ENCODE results near the gene PRDM16. TPM values are rescaled to one million over a fixed set of nuclear protein-coding genes. Genes with fewer than 3 reads are reported as not detected.

PRDM16 gene
- total RNA-seq, 1 experiment from 2014 or later, result 1.6 TPM

DNA sequence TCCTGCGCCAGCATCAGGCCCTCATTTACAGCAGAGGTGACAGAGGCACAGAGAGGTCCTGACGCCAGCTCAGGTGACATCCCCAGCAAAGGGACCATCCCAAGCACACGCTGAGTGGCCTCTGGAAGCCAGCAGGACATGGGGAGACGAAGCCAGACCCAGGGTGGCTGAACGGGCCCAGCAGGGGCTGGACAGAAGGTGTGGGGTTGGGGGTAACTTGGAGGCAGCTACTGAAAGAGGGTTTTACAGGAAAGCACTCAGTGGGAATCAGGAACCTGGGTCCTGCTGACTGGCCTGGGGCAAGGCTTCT lies 383.8 kb downstream of the PRDM16 start (continued):
- TF ChIP-seq, protein P1, sequence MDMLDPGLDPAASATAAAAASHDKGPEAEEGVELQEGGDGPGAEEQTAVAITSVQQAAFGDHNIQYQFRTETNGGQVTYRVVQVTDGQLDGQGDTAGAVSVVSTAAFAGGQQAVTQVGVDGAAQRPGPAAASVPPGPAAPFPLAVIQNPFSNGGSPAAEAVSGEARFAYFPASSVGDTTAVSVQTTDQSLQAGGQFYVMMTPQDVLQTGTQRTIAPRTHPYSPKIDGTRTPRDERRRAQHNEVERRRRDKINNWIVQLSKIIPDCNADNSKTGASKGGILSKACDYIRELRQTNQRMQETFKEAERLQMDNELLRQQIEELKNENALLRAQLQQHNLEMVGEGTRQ (CRISPR knock-in tag; IDR thresholded peaks at IDR 0.05), result no peak
- TF ChIP-seq, protein P2, sequence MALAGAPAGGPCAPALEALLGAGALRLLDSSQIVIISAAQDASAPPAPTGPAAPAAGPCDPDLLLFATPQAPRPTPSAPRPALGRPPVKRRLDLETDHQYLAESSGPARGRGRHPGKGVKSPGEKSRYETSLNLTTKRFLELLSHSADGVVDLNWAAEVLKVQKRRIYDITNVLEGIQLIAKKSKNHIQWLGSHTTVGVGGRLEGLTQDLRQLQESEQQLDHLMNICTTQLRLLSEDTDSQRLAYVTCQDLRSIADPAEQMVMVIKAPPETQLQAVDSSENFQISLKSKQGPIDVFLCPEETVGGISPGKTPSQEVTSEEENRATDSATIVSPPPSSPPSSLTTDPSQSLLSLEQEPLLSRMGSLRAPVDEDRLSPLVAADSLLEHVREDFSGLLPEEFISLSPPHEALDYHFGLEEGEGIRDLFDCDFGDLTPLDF (CRISPR knock-in tag; IDR thresholded peaks at IDR 0.05), result no peak
- TF ChIP-seq TP53 (CRISPR knock-in tag; IDR thresholded peaks at IDR 0.05), result no peak
- no peak for TF ChIP-seq HMGA2 (CRISPR knock-in tag; IDR thresholded peaks at IDR 0.05)
- no peak for TF ChIP-seq ZNF232 (CRISPR knock-in tag; IDR thresholded peaks at IDR 0.05)

DNA sequence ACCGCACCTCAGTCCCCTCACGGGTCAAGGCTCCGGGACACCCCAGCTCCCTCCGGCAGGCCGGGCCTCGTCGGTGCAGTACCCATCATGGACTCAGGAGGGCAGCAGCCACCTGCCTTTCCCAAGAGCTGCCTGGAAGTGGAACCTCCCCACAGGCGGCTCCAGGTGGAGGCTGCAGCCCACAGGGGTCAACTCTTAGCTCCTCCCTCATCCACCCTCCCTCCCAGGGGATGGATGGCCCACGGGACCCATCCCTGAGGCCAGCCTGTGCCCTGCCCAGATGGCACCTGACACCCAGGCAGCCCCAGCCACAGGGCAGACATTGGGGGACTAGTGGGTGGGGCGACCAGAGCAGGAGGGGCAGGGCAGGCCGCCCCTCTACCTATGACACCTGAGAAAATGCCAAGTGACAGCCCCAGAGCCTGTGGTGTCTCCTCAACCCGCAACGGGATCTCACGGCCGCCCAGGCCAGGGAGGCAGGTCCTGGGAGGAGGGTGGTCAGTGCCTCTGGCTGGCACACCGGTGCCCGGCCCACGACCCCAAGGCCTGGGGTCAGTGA lies 384.3 kb downstream of the PRDM16 start:
- Mint-ChIP-seq H3K36me3 (no peaks in the 10 kb centered on the region), H3K27me3 (ENCODE audit: low read depth) (no peaks in the 10 kb centered on the region; the same call in 1 of the 2 replicates), H3K4me3 (peak overlapping the region; percentile 49), H3K27ac (peak overlapping the region; percentile 70; the same call in 1 of the 2 replicates), H3K4me1 (peaks cover 9% of the 10 kb centered on the region), H3K9me3 (no peaks in the 10 kb centered on the region)
- peak; percentile 92 for DNase-seq (ENCODE audit: low spot score)
- TF ChIP-seq, protein P3, sequence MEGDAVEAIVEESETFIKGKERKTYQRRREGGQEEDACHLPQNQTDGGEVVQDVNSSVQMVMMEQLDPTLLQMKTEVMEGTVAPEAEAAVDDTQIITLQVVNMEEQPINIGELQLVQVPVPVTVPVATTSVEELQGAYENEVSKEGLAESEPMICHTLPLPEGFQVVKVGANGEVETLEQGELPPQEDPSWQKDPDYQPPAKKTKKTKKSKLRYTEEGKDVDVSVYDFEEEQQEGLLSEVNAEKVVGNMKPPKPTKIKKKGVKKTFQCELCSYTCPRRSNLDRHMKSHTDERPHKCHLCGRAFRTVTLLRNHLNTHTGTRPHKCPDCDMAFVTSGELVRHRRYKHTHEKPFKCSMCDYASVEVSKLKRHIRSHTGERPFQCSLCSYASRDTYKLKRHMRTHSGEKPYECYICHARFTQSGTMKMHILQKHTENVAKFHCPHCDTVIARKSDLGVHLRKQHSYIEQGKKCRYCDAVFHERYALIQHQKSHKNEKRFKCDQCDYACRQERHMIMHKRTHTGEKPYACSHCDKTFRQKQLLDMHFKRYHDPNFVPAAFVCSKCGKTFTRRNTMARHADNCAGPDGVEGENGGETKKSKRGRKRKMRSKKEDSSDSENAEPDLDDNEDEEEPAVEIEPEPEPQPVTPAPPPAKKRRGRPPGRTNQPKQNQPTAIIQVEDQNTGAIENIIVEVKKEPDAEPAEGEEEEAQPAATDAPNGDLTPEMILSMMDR (IDR thresholded peaks at IDR 0.05), result peak; percentile 78
- TF ChIP-seq NR1H2 (CRISPR knock-in tag; IDR thresholded peaks at IDR 0.05), result no peak
- TF ChIP-seq, protein P4, sequence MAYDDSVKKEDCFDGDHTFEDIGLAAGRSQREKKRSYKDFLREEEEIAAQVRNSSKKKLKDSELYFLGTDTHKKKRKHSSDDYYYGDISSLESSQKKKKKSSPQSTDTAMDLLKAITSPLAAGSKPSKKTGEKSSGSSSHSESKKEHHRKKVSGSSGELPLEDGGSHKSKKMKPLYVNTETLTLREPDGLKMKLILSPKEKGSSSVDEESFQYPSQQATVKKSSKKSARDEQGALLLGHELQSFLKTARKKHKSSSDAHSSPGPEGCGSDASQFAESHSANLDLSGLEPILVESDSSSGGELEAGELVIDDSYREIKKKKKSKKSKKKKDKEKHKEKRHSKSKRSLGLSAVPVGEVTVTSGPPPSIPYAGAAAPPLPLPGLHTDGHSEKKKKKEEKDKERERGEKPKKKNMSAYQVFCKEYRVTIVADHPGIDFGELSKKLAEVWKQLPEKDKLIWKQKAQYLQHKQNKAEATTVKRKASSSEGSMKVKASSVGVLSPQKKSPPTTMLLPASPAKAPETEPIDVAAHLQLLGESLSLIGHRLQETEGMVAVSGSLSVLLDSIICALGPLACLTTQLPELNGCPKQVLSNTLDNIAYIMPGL (CRISPR knock-in tag; IDR thresholded peaks at IDR 0.05), result peak; percentile 82
- TF ChIP-seq ETV6 (CRISPR knock-in tag; IDR thresholded peaks at IDR 0.05), result peak; percentile 32; the same call in 1 of the 2 replicates
- no peak for TF ChIP-seq ZNF138 (CRISPR knock-in tag; conservative IDR thresholded peaks at IDR 0.05)
- no peak for TF ChIP-seq SMAD3 (CRISPR knock-in tag; IDR thresholded peaks at IDR 0.05; ENCODE audit: borderline replicate concordance)
- TF ChIP-seq ZNF671 (CRISPR knock-in tag; IDR thresholded peaks at IDR 0.05), result no peak
- TF ChIP-seq, protein P5, sequence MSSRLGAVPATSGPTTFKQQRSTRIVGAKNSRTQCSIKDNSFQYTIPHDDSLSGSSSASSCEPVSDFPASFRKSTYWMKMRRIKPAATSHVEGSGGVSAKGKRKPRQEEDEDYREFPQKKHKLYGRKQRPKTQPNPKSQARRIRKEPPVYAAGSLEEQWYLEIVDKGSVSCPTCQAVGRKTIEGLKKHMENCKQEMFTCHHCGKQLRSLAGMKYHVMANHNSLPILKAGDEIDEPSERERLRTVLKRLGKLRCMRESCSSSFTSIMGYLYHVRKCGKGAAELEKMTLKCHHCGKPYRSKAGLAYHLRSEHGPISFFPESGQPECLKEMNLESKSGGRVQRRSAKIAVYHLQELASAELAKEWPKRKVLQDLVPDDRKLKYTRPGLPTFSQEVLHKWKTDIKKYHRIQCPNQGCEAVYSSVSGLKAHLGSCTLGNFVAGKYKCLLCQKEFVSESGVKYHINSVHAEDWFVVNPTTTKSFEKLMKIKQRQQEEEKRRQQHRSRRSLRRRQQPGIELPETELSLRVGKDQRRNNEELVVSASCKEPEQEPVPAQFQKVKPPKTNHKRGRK (CRISPR knock-in tag; IDR thresholded peaks at IDR 0.05; ENCODE audit: borderline replicate concordance), result no peak
- no peak for TF ChIP-seq JAZF1 (CRISPR knock-in tag; IDR thresholded peaks at IDR 0.05)
- no peak for TF ChIP-seq OVOL2 (CRISPR knock-in tag; IDR thresholded peaks at IDR 0.05; ENCODE audit: borderline replicate concordance)
- CTCF ChIA-PET, result interaction anchor here (0.5 to 3.8 kb wide), 71 partner anchors 9 to 1379 kb away, joined by 3 to 165 read pairs (median 5); partner anchors contain the start of genes MEGF6 and PANK4
- ATAC-seq, result peak; percentile 63
- POLR2A ChIA-PET, result interaction anchor here (1.2 to 1.7 kb wide), 2 partner anchors 18 to 29 kb away, joined by 3 to 11 read pairs; no protein-coding TSS in a partner anchor
